GM19328 (cell line): Measurements from ENCODE around the gene NFATC2.

Experiments
- ATAC-seq: cut with Tn5 transposase; IDR thresholded peaks from one replicate; pipeline ENCODE4 v1.9.1; 2021; ENCODE audit warnings: mild to moderate bottlenecking, moderate library complexity; ENCODE audit not compliant: unreplicated experiment

The NFATC2 gene

DNA sequence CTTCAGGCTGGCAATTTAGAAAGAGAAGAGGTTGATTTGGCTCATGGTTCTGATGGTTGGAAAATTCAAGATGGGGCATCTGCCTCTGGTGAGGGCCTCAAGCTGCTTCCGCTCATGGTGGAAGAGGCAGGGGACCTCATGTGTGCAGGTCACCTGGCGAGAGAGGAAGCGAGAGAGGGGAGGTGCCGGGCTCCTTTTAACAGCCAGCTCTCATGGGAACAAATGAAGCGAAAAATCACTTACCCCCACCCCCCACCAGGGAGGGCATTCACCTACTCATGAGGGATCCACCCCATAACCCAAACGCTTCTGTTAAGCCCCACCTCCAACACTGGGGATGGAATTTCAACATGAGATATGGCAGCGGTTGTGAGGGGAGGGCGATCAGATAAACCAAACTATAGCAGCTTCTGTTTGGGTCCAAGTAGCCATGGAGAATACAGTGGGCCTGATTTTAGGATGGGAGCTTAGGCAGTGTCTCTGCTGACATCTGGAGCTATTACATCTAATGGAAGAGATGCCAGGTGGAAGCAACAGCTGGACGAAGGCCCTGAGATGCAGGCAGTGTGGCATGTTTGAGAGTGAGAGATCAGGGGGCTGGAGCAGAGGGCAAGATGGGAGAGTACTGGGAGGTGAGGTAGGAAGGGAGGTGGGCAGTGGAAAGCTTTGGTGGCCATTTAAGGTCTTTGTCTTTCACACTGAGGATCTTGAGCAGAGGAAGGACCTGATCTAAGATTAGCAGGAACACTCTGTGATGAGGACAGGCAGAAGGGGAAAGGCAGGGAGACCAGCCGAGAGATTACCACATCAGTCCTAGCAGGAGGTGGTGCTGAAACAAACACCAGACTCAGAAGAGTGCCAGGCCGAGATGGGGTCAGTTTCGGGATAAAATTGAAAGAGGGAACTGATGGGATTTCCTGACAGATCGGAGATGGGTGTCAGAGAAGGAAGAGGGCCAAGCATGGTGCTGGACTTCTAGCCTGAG, 161.8 kb downstream of the NFATC2 start:
- ATAC-seq = no peak

- ATAC-seq = no peak
Measured at GRCh38 chr20:51379601-51380341, 162.7 kb downstream of the NFATC2 start.

- no peak for ATAC-seq
Measured at GRCh38 chr20:51378171-51378928, 164.2 kb downstream of the NFATC2 start.

- no peak for ATAC-seq
Measured at GRCh38 chr20:51377132-51377531, 165.4 kb downstream of the NFATC2 start.

- ATAC-seq = no peak
Measured at GRCh38 chr20:51376111-51376510, 166.4 kb downstream of the NFATC2 start.

GRCh38 chr20:51375561-51375960, 167.0 kb downstream of the NFATC2 start:
- ATAC-seq = no peak

GRCh38 chr20:51374961-51375360, 167.6 kb downstream of the NFATC2 start:
- no peak for ATAC-seq

DNA sequence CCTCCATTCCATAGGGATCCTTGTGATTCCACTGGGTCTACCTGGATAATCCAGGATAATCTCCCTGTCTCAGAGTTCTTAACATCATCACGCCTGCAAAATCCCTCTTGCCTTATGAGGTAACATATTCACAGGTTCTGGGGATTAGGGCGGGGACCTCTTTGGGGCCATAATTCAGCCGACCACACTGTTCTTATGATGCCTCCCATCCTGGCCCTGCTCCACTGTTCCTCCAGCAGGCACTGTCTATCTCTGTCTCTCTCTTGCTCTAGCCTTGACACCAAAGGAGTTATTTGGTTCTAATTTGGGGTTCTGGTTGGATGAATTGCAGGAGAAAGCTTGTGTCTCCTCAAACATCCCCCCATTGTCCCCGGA, 168.1 kb downstream of the NFATC2 start:
- ATAC-seq = no peak

DNA sequence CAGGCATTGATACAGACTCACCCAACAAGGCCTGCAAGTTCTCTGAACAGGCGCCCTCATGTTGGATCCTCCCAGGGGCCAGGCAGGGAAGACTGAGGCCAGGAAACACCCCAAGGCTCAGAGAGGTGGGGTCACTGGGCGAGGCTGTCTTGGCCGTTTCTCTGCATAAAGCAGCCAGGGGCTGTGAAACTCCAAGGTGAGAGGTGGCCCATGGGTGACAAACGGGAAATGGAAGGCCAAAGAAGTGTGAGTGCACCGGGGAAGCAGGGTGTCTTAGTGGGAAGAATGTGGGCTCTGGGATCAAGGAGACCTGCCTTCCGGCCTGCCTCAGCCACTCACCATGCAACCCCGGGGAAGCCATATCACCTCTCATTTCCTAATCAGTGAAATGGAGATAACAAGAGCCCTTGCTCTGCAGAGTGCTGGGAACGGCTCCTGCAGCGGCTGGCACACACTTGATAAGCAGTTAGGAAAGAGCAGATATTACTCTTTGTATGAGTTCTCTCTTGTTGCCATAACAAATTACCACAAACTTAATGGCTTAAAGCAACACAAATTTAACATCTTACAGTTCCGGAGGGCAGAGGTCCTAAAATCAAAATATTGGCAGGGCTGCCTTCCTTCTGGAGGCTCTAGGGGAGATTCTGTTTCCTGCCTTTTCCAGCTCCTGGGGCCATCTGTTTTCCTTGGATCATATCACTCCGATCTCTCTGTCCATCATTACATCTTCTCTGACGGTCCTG, 168.6 kb downstream of the NFATC2 start:
- ATAC-seq = no peak

GRCh38 chr20:51372966-51373365, 169.6 kb downstream of the NFATC2 start:
- no peak for ATAC-seq

GRCh38 chr20:51372176-51372803, 170.2 kb downstream of the NFATC2 start:
- ATAC-seq = no peak

DNA sequence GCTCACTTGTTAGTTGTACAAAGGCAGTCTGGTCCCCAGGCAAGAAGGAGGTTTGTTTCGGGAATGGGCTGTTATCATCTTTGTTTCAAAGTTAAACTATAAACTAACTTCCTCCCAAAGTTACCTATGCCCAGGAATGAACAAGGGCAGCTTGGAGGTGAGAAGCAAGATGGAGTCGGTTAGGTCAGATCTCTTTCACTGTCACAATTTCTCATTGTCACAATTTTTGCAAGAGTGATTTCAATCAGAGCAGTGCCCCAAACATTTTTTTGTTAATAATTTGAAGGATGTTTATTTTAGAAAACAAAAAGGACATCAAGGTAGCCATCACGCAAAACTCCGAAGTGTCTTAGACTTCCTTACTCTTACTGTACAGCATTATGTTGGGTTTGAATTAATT, 170.8 kb downstream of the NFATC2 start:
- no peak for ATAC-seq

- ATAC-seq = no peak
Measured at GRCh38 chr20:51369503-51369902, 173.0 kb downstream of the NFATC2 start.

DNA sequence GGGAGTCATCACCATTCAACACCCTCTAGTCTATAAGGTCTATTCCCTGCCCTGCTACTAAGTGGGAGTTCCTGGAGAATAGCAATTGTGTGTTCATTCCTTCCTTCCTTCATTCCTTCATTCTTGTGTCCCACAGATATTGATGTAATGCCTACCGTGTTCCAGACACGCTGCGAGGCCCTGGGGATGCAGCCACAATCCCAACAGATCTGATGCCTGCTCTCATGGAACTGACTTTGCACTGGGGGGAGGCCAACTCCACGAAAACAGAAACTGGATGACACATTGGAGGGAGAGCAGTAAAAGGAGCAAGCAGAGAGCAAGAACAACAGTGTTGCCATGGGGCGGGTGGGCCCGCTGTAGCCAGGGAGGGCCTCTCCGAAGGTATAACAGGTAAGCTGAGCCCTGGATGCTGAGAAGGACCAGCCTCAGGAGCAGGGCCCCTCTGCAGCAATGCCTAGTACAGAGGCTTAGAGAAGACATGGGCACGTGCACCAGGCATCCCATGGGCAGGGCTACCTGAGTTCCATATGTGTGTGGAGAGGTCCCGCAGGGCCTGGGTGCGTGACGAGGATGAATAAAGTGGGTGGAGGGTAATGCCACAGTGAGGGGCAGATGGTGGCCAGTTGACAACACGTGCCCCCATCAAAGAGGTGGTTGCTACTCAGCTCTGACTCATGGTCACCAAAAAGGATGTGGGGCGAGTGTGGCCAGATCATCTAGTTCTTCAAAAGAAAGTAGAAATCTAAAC, 173.9 kb downstream of the NFATC2 start:
- ATAC-seq = no peak

- no peak for ATAC-seq
Measured at GRCh38 chr20:51366155-51366886, 176.2 kb downstream of the NFATC2 start.

DNA sequence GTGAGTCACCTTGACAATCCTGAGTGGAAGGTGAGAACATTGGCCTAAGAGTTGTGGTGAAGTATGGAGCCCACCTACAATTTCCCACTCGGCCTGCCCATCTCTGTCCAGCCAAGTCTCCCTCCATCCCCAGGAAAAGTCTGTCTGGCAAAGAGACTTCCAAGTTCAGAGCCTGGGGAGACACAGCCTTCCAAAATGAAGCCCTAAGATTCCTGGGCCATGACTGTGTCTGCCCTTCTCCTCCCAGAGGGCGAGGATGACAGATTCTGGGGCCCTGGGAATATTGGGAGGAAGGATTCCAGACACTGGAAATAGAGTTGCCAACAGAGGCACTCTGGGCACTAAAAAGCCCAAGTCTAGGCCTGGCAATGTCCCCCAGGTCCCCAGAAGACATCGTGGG, 176.8 kb downstream of the NFATC2 start:
- no peak for ATAC-seq

- no peak for ATAC-seq
Measured at GRCh38 chr20:51363813-51364212, 178.7 kb downstream of the NFATC2 start.

DNA sequence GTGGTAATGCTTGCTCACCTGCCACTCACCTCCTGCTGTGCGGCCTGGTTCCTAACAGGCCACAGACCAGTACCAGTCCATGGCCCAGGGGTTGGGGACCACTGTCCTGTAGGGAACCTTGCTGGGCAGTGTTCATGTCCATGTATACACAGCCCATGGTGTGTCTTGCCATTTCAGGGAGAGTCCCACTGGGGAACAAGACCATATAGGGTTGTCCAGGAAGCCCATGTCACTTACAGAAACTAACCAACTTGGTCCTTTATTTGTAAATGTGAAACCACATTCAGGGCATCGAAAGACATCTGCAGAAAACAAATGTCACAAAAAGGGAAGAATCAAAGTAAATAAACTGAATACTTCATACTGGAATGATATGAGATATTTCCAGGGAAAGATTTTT, 179.1 kb downstream of the NFATC2 start:
- no peak for ATAC-seq

- no peak for ATAC-seq
Measured at GRCh38 chr20:51362254-51362653, 180.3 kb downstream of the NFATC2 start.
